ENCODE data around the gene RNH1.

- no peak for TF ChIP-seq POLR2A (IDR thresholded peaks at IDR 0.05; ENCODE audit: low read length)
- no peak for TF ChIP-seq GATA1 (IDR thresholded peaks at IDR 0.05; ENCODE audit: low read depth, low read length)
Observed at GRCh38 chr11:504994-505344, 2.1 kb downstream of the RNH1 start.

All from erythroblast (primary cell).